Osteoblast (primary cell): ENCODE results near the gene INTS14. TPM values are rescaled to one million over a fixed set of nuclear protein-coding genes. Genes with fewer than 3 reads are reported as not detected.

Experiments used
- DNase-seq: peaks from one replicate; pipeline ENCODE4 v3.0.0; 2011; ENCODE audit warnings: low spot score, mixed read lengths; ENCODE audit not compliant: insufficient read length; ENCODE audit errors: missing footprints
- H2AFZ ChIP-seq: 2 replicates; pipeline ENCODE4 v1.6.0; 2011; ENCODE audit warnings: mild to moderate bottlenecking, low read length
- H3K27ac ChIP-seq: 2 replicates; pipeline ENCODE4 v1.5.1; 2011; ENCODE audit warnings: mild to moderate bottlenecking, low read depth, low read length, moderate library complexity
- H3K27me3 ChIP-seq: 2 replicates; pipeline ENCODE4 v1.6.0; 2012; ENCODE audit warnings: mild to moderate bottlenecking, control low read depth, inconsistent platforms, low read length, moderate library complexity; ENCODE audit not compliant: insufficient read depth
- H3K36me3 ChIP-seq: 2 replicates; pipeline ENCODE4 v1.5.1; 2011; ENCODE audit warnings: mild to moderate bottlenecking, low read length, control low read depth, moderate library complexity; ENCODE audit not compliant: insufficient read depth
- H3K4me1 ChIP-seq: 2 replicates; pipeline ENCODE4 v1.5.1; 2011; ENCODE audit warnings: mild to moderate bottlenecking, low read length, control low read depth, moderate library complexity; ENCODE audit not compliant: insufficient read depth
- H3K4me2 ChIP-seq: 2 replicates; pipeline ENCODE4 v1.6.0; 2011; ENCODE audit warnings: mild to moderate bottlenecking, low read length; ENCODE audit not compliant: insufficient read depth
- H3K4me3 ChIP-seq: fragments of 200-600 bp; sonication (generic); 3 replicates; pipeline ENCODE4 v1.5.1; 2012; ENCODE audit warnings: mild to moderate bottlenecking, low read length, inconsistent platforms; ENCODE audit not compliant: insufficient read depth
- H3K79me2 ChIP-seq: 2 replicates; pipeline ENCODE4 v1.6.0; 2012; ENCODE audit warnings: mild to moderate bottlenecking, low read length, control low read depth, inconsistent platforms; ENCODE audit not compliant: insufficient read depth
- H3K9me3 ChIP-seq: 2 replicates; pipeline ENCODE4 v1.5.1; 2011; ENCODE audit warnings: low read depth, low read length, control low read depth
- H4K20me1 ChIP-seq: 2 replicates; pipeline ENCODE4 v1.6.0; 2012; ENCODE audit warnings: mild to moderate bottlenecking, low read length, control low read depth; ENCODE audit not compliant: insufficient read depth
- CTCF ChIP-seq: IDR thresholded peaks from 2 replicates; pipeline ENCODE4 v1.5.1; 2011; ENCODE audit warnings: mild to moderate bottlenecking, low read depth, low read length, moderate library complexity; ENCODE audit errors: extremely low read depth
- total RNA-seq: library from RNA; depleted of rRNA; stranded (reverse); fragments of >200 nt; gene quantifications from 2 replicates; pipeline ENCODE4 v1.2.3, GENCODE V29; 2012

Gene INTS14
- total RNA-seq, 1 donor, result 31.5 TPM

DNA sequence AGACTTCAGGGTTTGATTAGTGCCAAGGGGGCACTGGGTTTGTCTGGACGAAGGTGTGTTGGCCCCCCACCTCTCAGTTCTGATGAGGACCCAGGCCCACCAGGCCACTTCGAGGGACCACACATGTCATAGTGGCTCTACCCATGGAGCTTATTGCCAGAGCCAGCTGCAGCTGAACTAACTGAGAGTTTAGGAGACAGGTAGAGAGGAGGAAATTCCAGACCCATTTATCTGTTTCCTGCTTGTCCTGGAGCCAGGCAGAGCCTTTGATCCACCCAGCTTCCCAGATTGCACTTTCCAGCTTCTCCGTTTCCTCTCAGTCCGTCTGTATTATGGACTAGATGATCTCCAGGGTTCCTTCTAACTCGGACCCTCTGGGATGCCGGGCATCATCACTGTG lies 31.7 kb upstream of the INTS14 start:
- H4K20me1 ChIP-seq, result no peaks in the 10 kb centered on the region
- no peak for DNase-seq
- H3K79me2 ChIP-seq, result no peaks in the 10 kb centered on the region
- H3K27me3 ChIP-seq, result no peaks in the 10 kb centered on the region
- no peaks in the 10 kb centered on the region for H3K9me3 ChIP-seq
- H2AFZ ChIP-seq, result no peak overlapping the region
- H3K36me3 ChIP-seq, result no peaks in the 10 kb centered on the region
- no peak for TF ChIP-seq CTCF
- H3K4me1 ChIP-seq, result no peaks in the 10 kb centered on the region
- H3K4me3 ChIP-seq, result no peak overlapping the region
- no peak overlapping the region for H3K27ac ChIP-seq
- H3K4me2 ChIP-seq, result no peak overlapping the region

DNA sequence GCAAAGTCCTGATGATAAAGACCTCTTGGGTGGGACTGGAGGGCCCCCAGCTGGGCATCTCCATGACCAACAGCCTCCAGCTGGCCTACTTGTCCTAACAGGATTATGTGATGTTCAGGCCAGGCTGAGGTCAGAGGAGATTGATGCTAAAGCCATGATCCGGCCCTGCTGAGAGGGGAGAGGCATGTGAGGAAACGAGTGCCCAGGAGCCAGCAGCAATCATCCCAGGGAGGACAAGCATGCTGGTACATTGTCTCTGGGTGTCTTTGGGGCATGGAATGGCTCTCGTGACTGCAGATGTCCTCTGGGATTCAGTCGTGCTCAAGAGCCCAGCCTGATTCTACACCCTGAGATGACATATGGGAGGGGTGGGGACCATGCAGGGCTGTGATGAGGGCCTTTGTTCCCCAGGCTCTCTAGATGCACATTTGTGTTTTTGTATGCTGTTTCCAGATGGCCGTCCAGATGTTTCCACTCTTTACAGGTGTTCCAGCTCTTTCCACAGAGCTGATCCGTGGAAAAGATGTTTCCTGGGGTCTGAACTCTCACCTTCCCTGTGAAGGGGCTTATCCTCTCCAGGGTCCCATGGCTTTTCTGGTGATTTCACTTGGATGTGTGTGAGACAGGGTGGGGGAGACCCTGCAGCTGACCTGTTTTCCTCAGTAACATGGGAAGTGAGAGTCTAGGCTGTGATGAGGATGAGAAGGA lies 31.0 kb upstream of the INTS14 start:
- Histone ChIP-seq H3K4me1 (no peaks in the 10 kb centered on the region), H3K4me3 (no peak overlapping the region), H3K27ac (no peak overlapping the region), H4K20me1 (no peaks in the 10 kb centered on the region), H3K9me3 (no peaks in the 10 kb centered on the region), H3K27me3 (no peaks in the 10 kb centered on the region), H3K4me2 (no peak overlapping the region), H3K79me2 (no peaks in the 10 kb centered on the region), H3K36me3 (no peaks in the 10 kb centered on the region), H2AFZ (no peak overlapping the region)
- TF ChIP-seq CTCF, result no peak
- peak; percentile 42 for DNase-seq

- no peak overlapping the region for H3K4me2 ChIP-seq
- no peak for TF ChIP-seq CTCF
- no peak for DNase-seq
- no peak overlapping the region for H3K4me3 ChIP-seq
- no peaks in the 10 kb centered on the region for H3K27me3 ChIP-seq
- H3K79me2 ChIP-seq, result no peaks in the 10 kb centered on the region
- no peak overlapping the region for H2AFZ ChIP-seq
- H4K20me1 ChIP-seq, result no peaks in the 10 kb centered on the region
- H3K9me3 ChIP-seq, result no peaks in the 10 kb centered on the region
- H3K36me3 ChIP-seq, result no peaks in the 10 kb centered on the region
- no peak overlapping the region for H3K27ac ChIP-seq
- no peaks in the 10 kb centered on the region for H3K4me1 ChIP-seq
Observed at GRCh38 chr15:65639509-65639908, 28.6 kb upstream of the INTS14 start.

- H2AFZ ChIP-seq, result peak overlapping the region; percentile 43
- no peaks in the 10 kb centered on the region for H3K79me2 ChIP-seq
- no peaks in the 10 kb centered on the region for H3K36me3 ChIP-seq
- H3K4me2 ChIP-seq, result peak overlapping the region; percentile 70
- no peaks in the 10 kb centered on the region for H3K27me3 ChIP-seq
- H3K4me1 ChIP-seq, result no peaks in the 10 kb centered on the region
- no peak overlapping the region for H3K27ac ChIP-seq
- DNase-seq, result peak; percentile 90
- H4K20me1 ChIP-seq, result no peaks in the 10 kb centered on the region
- H3K9me3 ChIP-seq, result no peaks in the 10 kb centered on the region
- TF ChIP-seq CTCF, result peak; percentile 90
- H3K4me3 ChIP-seq, result peak overlapping the region; percentile 33
Observed at GRCh38 chr15:65638681-65639089, 27.8 kb upstream of the INTS14 start.
